ENCODE results near the gene FAAH.

DNA sequence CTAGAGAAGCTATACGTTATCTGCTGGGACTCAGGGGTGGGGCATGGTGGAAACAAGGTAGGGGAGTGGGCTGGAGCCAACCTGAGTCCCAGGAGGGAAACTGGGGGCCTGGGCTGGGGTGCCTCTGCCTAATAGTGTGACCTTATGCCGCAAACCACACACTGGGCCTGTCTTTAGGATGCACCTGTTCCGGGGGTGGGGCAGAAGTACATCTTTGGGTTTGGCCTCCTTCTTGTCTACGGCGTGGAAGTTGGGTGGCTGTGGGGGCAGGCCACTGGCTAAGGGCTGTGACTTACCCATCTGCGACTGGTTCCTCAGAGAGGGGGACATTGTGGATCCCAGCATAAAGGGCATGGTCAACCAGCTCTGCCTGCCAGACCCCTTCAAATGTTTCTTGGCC, 44.2 kb downstream of the FAAH start:
- no peak for TF ChIP-seq MXI1 (IDR thresholded peaks at IDR 0.05; ENCODE audit: low read depth, low read length)
- no peak for TF ChIP-seq EP300 (IDR thresholded peaks at IDR 0.05; ENCODE audit: borderline replicate concordance in 1 of 2, low read depth in 1 of 2, low read length in 1 of 2)
- no peak for TF ChIP-seq POLR2AphosphoS5 (IDR thresholded peaks at IDR 0.05; ENCODE audit: low read depth, low read length)
- TF ChIP-seq CTCF (IDR thresholded peaks at IDR 0.05) = no peak
- no peak for TF ChIP-seq RAD21 (IDR thresholded peaks at IDR 0.05; ENCODE audit: low read length)
- no peak for TF ChIP-seq YY1 (IDR thresholded peaks at IDR 0.05; ENCODE audit: low read depth)
